Stimulated activated CD8-positive, alpha-beta memory T cell treated with anti-CD3 and anti-CD28 coated beads, Interleukin-12 subunit alpha, Interleukin-12 subunit beta, amount 100 ng/mL, for 1 hour (primary cell): ENCODE data around the gene HDX.
"Not testable (repeated sequence)": the region's sequence is repeated elsewhere in the genome, so short reads cannot be mapped to it uniquely, and the experiment has no call there.

Source experiments
- DNase-seq: peaks from one replicate; pipeline ENCODE4 v3.0.0-alpha.2; 2020; ENCODE audit warnings: low read depth

HDX gene

DNA sequence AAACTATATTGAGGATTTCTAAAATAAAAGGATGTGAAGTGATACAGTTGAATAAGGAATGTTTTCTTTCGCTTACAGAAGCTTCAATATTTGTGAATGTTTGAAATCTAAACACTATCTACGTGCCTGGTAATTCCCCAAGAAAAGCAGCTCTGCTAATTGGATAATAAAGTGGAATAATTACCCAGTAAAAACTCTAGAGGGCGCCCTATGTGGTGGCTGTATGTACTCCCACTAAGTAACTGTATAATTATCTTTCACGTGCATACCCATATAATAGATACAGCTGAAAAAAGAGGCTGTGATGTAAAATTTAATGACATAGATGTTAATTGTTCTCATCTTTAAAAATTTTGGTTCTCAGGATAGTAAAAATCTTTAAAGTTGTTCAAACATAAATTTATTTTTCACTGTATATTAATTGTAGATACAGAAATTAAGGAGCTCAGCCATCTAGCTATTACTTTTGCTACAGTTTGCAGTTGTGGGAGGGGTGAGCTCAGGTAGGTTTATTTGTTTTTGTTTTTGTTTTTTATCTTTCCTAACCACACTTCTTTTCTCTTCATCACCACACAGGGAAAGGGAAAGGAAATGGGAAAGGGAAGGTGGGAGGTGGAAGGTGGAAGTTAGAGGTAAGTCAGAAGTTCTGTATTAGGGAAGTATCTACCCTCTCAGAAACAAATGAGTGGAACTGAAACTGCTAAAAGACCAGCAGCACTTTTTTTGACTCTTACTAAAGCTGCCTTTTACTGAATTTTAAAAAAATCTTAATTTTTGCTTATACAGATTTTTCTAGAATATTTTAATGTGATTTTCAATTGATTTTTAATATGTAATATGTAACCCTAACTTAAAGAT is 162.5 kb downstream of the HDX start:
- DNase-seq, result no peak

DNA sequence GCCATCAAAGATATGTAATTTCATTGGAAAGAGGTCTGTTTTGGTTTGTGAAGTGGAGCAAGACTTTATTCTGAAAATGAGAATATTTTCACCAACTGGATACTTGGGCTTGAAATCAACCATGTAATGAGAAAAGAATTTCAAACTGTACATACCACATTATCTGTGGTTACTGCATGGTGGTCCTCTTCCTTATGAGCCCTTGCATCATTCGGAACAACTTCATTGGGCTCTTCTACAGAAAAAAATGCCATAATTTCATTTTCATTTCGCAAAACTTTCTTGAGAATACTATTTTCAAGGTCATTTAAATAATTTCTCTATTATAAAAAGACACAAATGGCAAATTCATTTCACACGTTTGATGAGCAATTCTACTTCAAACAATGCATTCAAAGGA is 165.6 kb downstream of the HDX start:
- no peak for DNase-seq

DNA sequence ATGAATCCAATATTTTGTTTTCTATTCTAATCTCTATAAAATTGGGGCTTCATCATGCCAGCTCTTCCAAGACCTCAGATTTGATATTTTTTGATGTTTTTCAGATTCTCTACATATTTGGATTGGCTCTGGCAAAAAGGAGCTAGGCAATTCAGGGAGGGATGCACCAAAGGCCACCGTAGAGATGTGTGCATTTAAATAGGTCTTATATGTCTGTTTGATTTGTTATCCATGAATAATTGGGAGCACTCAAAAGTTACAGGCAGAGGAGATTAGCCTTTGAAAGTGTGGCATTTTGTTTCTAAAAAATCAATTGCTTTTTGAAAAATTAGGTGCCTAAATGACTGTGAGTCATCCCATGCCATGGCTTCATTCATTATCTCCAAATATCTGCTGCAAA is 167.1 kb downstream of the HDX start:
- DNase-seq, result no peak

DNA sequence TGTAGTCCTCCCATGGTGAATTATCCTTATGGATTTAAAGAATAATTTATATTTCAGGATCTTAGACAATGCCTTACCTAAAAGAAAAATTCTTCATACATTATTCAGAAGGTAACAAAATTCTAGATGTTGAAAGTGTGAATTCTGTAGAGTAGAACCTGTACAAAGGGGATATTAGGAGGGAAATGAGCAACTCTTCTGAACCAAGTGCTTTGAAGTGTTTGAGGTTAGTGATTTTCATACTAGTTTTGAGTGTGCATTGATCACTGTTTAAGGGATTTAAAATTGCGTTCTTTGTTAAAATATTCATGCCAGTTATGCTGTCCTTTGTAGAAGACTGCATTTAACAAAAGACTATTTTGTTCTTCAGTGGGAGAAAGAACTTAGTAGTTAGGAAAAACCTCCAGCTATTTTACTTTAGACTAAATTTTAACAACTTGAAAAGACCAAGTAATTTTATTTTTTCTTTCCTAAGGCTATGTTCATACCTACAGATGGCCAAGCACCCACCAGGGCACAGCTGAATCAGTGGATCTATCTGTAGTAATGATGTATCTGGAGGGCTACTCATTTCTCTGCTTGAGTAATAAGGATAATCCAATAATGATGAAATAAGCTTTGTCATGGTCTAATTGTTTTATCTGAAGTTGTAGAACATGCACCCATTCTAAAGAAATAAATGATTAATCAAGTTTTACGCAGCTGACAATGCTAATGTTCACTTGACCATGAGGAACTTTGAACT is 180.0 kb downstream of the HDX start:
- DNase-seq, result no peak

DNA sequence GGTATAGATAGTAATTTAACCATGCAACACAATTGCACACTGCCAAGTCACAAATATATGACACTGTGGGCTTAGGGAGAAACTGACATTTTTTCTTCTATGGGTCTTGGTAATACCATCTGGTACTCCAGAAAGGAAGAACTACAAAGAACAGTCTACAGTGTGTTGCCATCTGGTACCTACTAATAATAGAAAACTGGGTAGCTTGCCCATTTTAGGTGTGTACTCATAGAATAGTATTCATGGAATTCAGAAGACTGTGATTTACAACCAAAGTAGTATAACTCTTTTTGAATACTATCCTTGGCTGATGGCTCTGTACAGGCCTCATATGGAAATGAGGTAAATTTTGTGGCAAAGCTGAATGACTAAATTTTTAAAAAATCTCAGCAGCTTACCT is 181.6 kb downstream of the HDX start:
- no peak for DNase-seq

DNA sequence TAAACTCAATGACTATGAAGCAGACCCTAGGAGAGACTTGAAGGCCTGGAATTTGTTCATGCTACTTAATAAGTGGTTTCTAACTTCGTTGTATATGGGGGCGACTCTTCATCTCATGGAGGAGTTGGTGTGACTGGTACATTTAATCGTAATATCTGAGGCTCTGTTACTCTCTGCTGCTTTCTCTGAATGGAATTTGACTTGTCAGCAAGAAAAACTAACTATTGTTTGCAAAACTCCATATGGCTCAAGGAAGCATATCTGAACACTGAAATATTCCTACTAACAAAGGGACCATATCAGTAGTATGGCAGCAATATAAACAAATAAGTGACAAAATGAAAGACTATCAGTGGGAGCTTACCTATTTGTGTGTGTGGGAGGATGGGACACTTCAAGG is 182.2 kb downstream of the HDX start:
- no peak for DNase-seq

DNA sequence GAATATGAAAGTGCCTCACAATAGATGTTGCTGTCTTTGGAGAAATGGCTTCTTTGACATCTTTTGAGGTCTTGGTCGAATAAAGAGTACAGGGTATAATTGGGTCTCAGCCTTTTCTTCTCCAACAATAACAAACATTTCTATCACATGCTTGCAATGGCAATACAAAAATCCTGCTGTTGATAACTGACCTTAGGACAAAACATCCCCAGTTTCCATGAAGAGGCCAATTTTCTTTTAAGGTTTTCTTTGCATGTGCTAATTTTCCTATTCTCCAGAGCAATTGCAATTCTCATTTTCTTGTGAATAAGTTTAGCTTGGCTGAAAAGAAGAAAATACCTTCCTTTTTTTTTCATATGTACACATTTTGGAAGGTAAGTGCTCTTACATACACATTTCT is 183.6 kb downstream of the HDX start:
- DNase-seq, result no peak

DNA sequence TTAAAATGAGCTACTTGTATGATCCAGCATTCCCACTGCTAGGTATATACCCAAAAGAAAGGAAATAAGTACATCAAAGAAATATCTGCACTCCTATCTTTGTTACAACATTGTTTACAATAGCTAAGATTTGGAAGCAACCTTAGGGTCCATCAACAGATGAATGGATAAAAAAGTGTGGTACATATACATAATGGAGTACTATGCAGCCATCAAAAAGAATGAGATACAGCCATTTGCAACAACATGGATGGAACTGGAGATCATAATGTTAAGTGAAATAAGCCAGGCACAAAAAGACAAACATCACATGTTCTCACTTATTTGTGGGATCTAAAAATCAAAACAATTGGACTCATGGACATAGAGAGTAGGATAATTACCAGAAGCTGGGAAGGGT is 186.3 kb downstream of the HDX start:
- DNase-seq, result not testable (repeated sequence)
